SK-N-DZ (cell line): ENCODE measurements around the gene PCNX3. TPM values are rescaled to one million over a fixed set of nuclear protein-coding genes. Genes with fewer than 3 reads are reported as not detected.

Experiments used
- DNase-seq: peaks from one replicate; pipeline ENCODE4 v3.0.0-alpha.2; 2015; ENCODE audit warnings: low spot score
- polyA plus RNA-seq, 2 experiments: library from polyadenylated mRNA; depleted of rRNA; stranded (reverse); fragments of >200 nt; gene quantifications; 2 replicates each; pipeline ENCODE4 v1.2.3, GENCODE V29; 2014

Gene PCNX3
- polyA plus RNA-seq (2014; cell fraction: cytosol; rRNA removed), result 14.6 and 18.7 TPM in 2 replicates
- 37.3 and 48.4 TPM in 2 replicates for polyA plus RNA-seq (2014; cell fraction: nucleus; rRNA removed)

- DNase-seq, result peak; percentile 100
These were observed at the start of gene PCNX3 for GRCh38 chr11:65615229-65615949. Gene PCNX3, plus strand, starts transcription at chr11:65615776. Its CDS starts 536 bp downstream, at chr11:65616312.

- DNase-seq, result no peak
These were observed 46.2 kb upstream of the PCNX3 start for GRCh38 chr11:65569164-65569972.

GRCh38 chr11:65569973-65570918 is 45.3 kb upstream of the PCNX3 start, which contains the start of gene ZNRD2:
Gene ZNRD2, plus strand, starts transcription at chr11:65570477. Its CDS starts 15 bp downstream, at chr11:65570492.
- peak; percentile 98 for DNase-seq

GRCh38 chr11:65571420-65571819 is 44.2 kb upstream of the PCNX3 start:
- DNase-seq, result no peak

GRCh38 chr11:65571940-65572339 is 43.6 kb upstream of the PCNX3 start:
- peak; percentile 68 for DNase-seq

GRCh38 chr11:65572356-65573051 is 43.1 kb upstream of the PCNX3 start, which contains the start of gene FAM89B:
Gene FAM89B, plus strand, starts transcription at chr11:65572538. Its CDS starts 132 bp downstream, at chr11:65572670.
- peak; percentile 88 for DNase-seq

GRCh38 chr11:65573391-65574079 is 42.0 kb upstream of the PCNX3 start:
- no peak for DNase-seq

- DNase-seq, result peak; percentile 79
These were observed 41.3 kb upstream of the PCNX3 start for GRCh38 chr11:65574109-65574810.

GRCh38 chr11:65574811-65575567 is 40.6 kb upstream of the PCNX3 start:
- no peak for DNase-seq

GRCh38 chr11:65575568-65576231 is 39.9 kb upstream of the PCNX3 start, which contains the start of gene EHBP1L1:
Gene EHBP1L1, plus strand, starts transcription at chr11:65576053. Its CDS starts 250 bp downstream, at chr11:65576303.
- no peak for DNase-seq

- no peak for DNase-seq
These were observed 39.2 kb upstream of the PCNX3 start for GRCh38 chr11:65576232-65576866.

- DNase-seq, result no peak
These were observed 38.5 kb upstream of the PCNX3 start for GRCh38 chr11:65576867-65577755.

- no peak for DNase-seq
These were observed 37.8 kb upstream of the PCNX3 start for GRCh38 chr11:65577756-65578109.

- DNase-seq, result no peak
These were observed 37.4 kb upstream of the PCNX3 start for GRCh38 chr11:65578134-65578533.

- no peak for DNase-seq
These were observed 36.9 kb upstream of the PCNX3 start for GRCh38 chr11:65578667-65579066.

GRCh38 chr11:65579291-65579690 is 36.3 kb upstream of the PCNX3 start:
- DNase-seq, result no peak
